ENCODE measurements around the gene GDI1. TPM values are rescaled to one million over a fixed set of nuclear protein-coding genes. Genes with fewer than 3 reads are reported as not detected.
"Not testable (repeated sequence)": the region's sequence is repeated elsewhere in the genome, so short reads cannot be mapped to it uniquely, and the experiment has no call there.

The GDI1 gene
- 100 to 1,000 TPM; 144 to 154 (median 147) TPM for total RNA-seq (2021; fragmentation: NEBNext Ultra II Directional; extraction: Animal tissue kit (Norgen Biotek cat#: 25700))
- long read RNA-seq, transcript GDI1-204 (11 exons, 2,474 nt), result major isoform, 20 of 30 reads
- long read RNA-seq, partial matches to known transcripts, result 9 of 30 reads
- long read RNA-seq, other reads (novel, unspliced or antisense), result 0 of 30 reads

DNA sequence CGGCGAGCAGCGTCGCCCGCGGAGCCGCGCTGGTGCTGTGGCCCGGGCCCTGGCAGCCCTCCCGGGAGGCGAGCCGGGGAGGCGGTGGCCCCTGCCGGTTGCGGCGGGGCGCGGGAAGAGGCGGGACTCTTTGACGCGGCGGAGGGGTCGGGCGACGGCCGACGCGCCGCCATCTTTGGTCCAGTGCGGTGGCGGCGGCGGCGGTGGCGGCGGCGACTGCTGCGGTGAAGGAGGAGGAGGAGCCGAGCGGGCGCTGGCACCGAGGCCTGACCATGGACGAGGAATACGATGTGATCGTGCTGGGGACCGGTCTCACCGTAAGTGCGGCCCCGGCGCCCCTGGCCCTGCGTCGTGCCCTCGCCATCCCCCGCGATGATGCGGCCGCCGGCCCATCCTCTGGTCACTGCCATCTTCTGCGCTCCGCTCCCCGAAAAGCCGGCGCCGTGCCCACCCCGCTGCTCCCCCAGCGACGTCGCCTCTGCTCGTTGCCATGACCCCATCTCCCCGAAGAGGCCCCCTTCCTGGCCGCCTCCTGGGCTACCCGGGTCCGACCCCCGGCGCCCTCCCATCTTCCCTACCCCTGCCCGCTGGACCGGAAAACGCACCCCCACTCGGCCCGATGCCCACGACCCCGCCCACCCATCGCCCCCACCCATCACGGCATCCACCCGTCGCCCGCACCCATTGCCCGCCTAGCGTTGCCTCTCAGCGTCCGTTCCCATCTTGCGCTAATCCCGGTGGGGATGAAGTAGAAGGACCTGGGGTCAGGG is at the start of gene GDI1:
Gene GDI1, plus strand, starts transcription at position 172 of the 770 bp plus-strand sequence. Its CDS starts 101 bp downstream, at position 273.
- TF ChIP-seq, protein P1, sequence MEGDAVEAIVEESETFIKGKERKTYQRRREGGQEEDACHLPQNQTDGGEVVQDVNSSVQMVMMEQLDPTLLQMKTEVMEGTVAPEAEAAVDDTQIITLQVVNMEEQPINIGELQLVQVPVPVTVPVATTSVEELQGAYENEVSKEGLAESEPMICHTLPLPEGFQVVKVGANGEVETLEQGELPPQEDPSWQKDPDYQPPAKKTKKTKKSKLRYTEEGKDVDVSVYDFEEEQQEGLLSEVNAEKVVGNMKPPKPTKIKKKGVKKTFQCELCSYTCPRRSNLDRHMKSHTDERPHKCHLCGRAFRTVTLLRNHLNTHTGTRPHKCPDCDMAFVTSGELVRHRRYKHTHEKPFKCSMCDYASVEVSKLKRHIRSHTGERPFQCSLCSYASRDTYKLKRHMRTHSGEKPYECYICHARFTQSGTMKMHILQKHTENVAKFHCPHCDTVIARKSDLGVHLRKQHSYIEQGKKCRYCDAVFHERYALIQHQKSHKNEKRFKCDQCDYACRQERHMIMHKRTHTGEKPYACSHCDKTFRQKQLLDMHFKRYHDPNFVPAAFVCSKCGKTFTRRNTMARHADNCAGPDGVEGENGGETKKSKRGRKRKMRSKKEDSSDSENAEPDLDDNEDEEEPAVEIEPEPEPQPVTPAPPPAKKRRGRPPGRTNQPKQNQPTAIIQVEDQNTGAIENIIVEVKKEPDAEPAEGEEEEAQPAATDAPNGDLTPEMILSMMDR (IDR thresholded peaks at IDR 0.05), result no peak
- peaks cover 8% of the 10 kb centered on the region for H3K36me3 Mint-ChIP-seq (ENCODE audit: low read depth)
- H3K4me3 Mint-ChIP-seq, result peak within 1 kb of the TSS; percentile 94
- H3K4me1 Mint-ChIP-seq (ENCODE audit: low read depth), result peaks cover 15% of the 10 kb centered on the region; the same call in 1 of the 2 replicates
- peak within 1 kb of the TSS; percentile 82 for H3K27ac Mint-ChIP-seq
- no peaks in the 10 kb centered on the region; the same call in 1 of the 2 replicates for H3K27me3 Mint-ChIP-seq (ENCODE audit: insufficient read depth)
- DNase-seq, result peak; percentile 47
- no peaks in the 10 kb centered on the region for H3K9me3 Mint-ChIP-seq

- not testable (repeated sequence) for DNase-seq; H3K36me3 Mint-ChIP-seq (ENCODE audit: low read depth); H3K4me3 Mint-ChIP-seq; H3K9me3 Mint-ChIP-seq; H3K4me1 Mint-ChIP-seq (ENCODE audit: low read depth); H3K27me3 Mint-ChIP-seq (ENCODE audit: insufficient read depth); H3K27ac Mint-ChIP-seq
Observed at GRCh38 chrX:154388094-154388493, 48.9 kb upstream of the GDI1 start.

DNA sequence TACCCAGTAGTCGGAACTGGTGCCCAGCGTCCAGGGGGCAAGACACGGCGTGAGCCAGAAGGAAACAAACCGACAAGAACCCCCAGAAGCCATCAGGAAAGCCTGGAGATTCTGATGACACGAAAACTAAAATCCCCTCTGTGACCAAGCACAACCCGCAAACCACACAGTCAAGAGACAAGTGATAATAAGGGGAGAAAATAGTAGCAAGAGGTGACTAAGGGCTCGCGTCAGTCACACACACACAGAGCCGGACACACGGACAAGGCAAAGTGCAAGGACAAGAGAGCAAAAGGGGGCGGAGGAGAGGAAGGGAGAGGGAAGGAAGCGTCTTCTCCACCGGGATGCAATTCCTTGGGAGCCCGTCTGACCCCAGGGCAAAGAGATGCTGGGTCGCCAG is 48.3 kb upstream of the GDI1 start:
- H3K27ac Mint-ChIP-seq; H3K4me1 Mint-ChIP-seq (ENCODE audit: low read depth); H3K36me3 Mint-ChIP-seq (ENCODE audit: low read depth); H3K9me3 Mint-ChIP-seq; H3K4me3 Mint-ChIP-seq; DNase-seq; H3K27me3 Mint-ChIP-seq (ENCODE audit: insufficient read depth): not testable (repeated sequence)

- TF ChIP-seq, protein P1 (IDR thresholded peaks at IDR 0.05), result peak; percentile 14; the same call in 1 of the 2 replicates
- H3K27ac Mint-ChIP-seq; H3K4me3 Mint-ChIP-seq; H3K36me3 Mint-ChIP-seq (ENCODE audit: low read depth); H3K9me3 Mint-ChIP-seq; H3K27me3 Mint-ChIP-seq (ENCODE audit: insufficient read depth); H3K4me1 Mint-ChIP-seq (ENCODE audit: low read depth); DNase-seq: not testable (repeated sequence)
Observed at GRCh38 chrX:154389812-154390747, 46.9 kb upstream of the GDI1 start.

GRCh38 chrX:154396363-154396762 is 40.6 kb upstream of the GDI1 start:
- Mint-ChIP-seq H3K27ac (peak overlapping the region; percentile 99; the same call in 1 of the 2 replicates), H3K9me3 (peaks cover 18% of the 10 kb centered on the region), H3K4me3 (peak overlapping the region; percentile 98), H3K27me3 (ENCODE audit: insufficient read depth) (peaks cover 29% of the 10 kb centered on the region), H3K36me3 (ENCODE audit: low read depth) (peaks cover 23% of the 10 kb centered on the region)
- H3K4me1 Mint-ChIP-seq (ENCODE audit: low read depth); DNase-seq: not testable (repeated sequence)

GRCh38 chrX:154396973-154397887 is 39.7 kb upstream of the GDI1 start:
- Mint-ChIP-seq H3K9me3 (peaks cover 19% of the 10 kb centered on the region), H3K27me3 (ENCODE audit: insufficient read depth) (peaks cover 37% of the 10 kb centered on the region), H3K27ac (peak overlapping the region; percentile 99), H3K4me1 (ENCODE audit: low read depth) (peaks cover 6% of the 10 kb centered on the region; the same call in 1 of the 2 replicates), H3K36me3 (ENCODE audit: low read depth) (peaks cover 23% of the 10 kb centered on the region), H3K4me3 (peak overlapping the region; percentile 98)
- TF ChIP-seq, protein P1 (IDR thresholded peaks at IDR 0.05), result no peak
- DNase-seq, result no peak

All from HFFc6 (cell line).